KMS-11 (cell line): ENCODE measurements around the gene ARID1B.

Source experiments
- H2AFZ ChIP-seq: fragments of 200-600 bp; sonication (generic); 2 replicates; pipeline ENCODE4 v1.6.1; 2016; ENCODE audit warnings: antibody characterized with exemption, mixed run types, low read depth
- H3K27ac ChIP-seq: fragments of 200-600 bp; sonication (generic); 2 replicates; pipeline ENCODE4 v1.6.1; 2016; ENCODE audit warnings: mild to moderate bottlenecking, mixed run types
- H3K27me3 ChIP-seq: fragments of 200-600 bp; sonication (generic); 2 replicates; pipeline ENCODE4 v1.6.1; 2017; ENCODE audit warnings: mild to moderate bottlenecking, low read depth, mixed run types, moderate library complexity; ENCODE audit not compliant: insufficient read depth
- H3K36me3 ChIP-seq: fragments of 200-600 bp; sonication (generic); 2 replicates; pipeline ENCODE4 v1.6.1; 2017; ENCODE audit warnings: mild to moderate bottlenecking, mixed run types; ENCODE audit not compliant: insufficient read depth
- H3K4me1 ChIP-seq: fragments of 200-600 bp; sonication (generic); 2 replicates; pipeline ENCODE4 v1.6.1; 2016; ENCODE audit warnings: mild to moderate bottlenecking, low read depth, mixed run types; ENCODE audit not compliant: poor library complexity, severe bottlenecking
- H3K4me2 ChIP-seq: fragments of 200-600 bp; sonication (generic); 2 replicates; pipeline ENCODE4 v1.7.0; 2016; ENCODE audit warnings: mild to moderate bottlenecking, mixed run types
- H3K4me3 ChIP-seq: fragments of 200-600 bp; sonication (generic); IDR thresholded peaks from 2 replicates; pipeline ENCODE4 v1.6.1; 2017; ENCODE audit warnings: low read depth, low read length, mixed read lengths; ENCODE audit not compliant: insufficient read depth
- H3K79me2 ChIP-seq: fragments of 200-600 bp; sonication (generic); 2 replicates; pipeline ENCODE4 v1.6.1; 2016; ENCODE audit warnings: low read depth, mixed run types; ENCODE audit not compliant: insufficient read depth
- H3K9ac ChIP-seq: fragments of 200-600 bp; sonication (generic); 2 replicates; pipeline ENCODE4 v1.6.1; 2016; ENCODE audit warnings: mild to moderate bottlenecking, mixed run types
- H4K20me1 ChIP-seq: fragments of 200-600 bp; sonication (generic); 2 replicates; pipeline ENCODE4 v1.6.1; 2016; ENCODE audit warnings: mild to moderate bottlenecking, mixed run types; ENCODE audit not compliant: insufficient read depth
- TF ChIP-seq, protein P1 (sequence below): fragments of 200-600 bp; sonication (generic); conservative IDR thresholded peaks from 2 replicates; pipeline ENCODE4 v1.6.1; 2017; ENCODE audit warnings: low read depth, mild to moderate bottlenecking, antibody characterized with exemption, low read length, moderate library complexity, mixed read lengths

Gene ARID1B

DNA sequence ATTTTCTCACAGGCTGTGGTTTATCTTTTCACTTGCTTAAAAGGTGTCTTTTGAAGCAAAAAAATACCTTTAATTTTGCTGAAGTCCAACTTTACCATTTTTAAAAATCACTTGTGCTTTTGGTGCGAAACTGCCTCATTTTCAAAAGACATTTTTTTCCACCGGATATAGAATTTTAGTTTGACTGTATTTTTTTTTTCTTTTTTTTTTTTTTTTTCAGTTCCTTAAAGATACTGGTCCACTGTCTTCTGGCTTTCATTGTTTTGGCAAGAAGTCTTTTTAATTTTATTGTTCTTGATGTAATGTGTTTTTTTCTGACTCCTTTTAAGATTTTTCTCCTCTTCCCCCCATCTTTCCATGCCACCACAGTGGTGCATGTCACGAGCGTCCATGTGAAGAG lies 198.2 kb downstream of the ARID1B start:
- no peak overlapping the region for H2AFZ ChIP-seq
- H4K20me1 ChIP-seq, result no peaks in the 10 kb centered on the region
- no peaks in the 10 kb centered on the region for H3K27me3 ChIP-seq
- peak overlapping the region; percentile 68 for H3K4me2 ChIP-seq
- H3K27ac ChIP-seq, result peak overlapping the region; percentile 92
- H3K9ac ChIP-seq, result peak overlapping the region; percentile 88; the same call in 1 of the 2 replicates
- TF ChIP-seq, protein P1, sequence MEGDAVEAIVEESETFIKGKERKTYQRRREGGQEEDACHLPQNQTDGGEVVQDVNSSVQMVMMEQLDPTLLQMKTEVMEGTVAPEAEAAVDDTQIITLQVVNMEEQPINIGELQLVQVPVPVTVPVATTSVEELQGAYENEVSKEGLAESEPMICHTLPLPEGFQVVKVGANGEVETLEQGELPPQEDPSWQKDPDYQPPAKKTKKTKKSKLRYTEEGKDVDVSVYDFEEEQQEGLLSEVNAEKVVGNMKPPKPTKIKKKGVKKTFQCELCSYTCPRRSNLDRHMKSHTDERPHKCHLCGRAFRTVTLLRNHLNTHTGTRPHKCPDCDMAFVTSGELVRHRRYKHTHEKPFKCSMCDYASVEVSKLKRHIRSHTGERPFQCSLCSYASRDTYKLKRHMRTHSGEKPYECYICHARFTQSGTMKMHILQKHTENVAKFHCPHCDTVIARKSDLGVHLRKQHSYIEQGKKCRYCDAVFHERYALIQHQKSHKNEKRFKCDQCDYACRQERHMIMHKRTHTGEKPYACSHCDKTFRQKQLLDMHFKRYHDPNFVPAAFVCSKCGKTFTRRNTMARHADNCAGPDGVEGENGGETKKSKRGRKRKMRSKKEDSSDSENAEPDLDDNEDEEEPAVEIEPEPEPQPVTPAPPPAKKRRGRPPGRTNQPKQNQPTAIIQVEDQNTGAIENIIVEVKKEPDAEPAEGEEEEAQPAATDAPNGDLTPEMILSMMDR, result no peak
- H3K79me2 ChIP-seq, result peaks cover 81% of the 10 kb centered on the region
- no peaks in the 10 kb centered on the region for H3K36me3 ChIP-seq
- H3K4me3 ChIP-seq, result no peak overlapping the region
- peaks cover 51% of the 10 kb centered on the region for H3K4me1 ChIP-seq

DNA sequence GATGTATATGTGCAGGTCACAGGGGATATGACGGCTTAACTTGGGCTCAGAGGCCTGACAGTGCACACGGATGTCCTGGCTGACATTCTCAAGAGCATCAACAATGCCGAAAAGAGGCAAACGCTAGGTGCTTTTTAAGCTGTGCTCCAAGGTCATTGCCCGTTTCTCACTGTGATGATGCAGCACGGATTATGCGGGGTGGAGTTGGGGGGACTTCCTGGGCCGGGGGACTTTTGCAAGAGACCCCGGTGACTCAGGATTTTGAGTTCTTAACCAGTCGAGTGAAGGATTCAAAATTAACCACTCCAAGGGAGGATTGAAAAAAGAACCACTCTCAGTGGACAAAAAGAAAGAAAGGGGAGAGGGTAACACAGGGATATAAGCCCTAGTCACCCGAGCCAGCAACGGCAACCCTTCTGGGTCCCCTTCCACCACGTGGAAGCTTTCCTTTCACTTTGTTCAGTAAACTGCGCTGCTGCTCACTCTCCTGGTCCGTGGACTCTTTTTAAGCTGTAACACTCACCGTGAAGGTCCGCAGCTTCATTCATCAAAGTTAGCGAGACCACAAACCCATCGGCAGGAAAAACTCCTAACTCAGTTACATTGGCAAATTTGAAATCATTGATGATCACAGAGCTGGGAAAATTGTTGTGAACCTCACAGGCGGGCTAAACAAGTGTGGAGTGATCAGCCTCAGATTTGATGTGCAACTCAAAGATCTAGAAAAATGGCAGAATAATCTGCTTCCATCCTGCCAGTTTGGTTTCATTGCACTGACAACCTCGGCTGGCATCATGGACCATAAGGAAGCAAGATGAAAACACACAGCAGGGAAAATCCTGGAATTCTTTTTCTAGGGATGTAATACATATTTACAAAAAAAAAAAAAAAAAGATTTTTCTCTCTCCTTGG lies 199.3 kb downstream of the ARID1B start:
- H3K27ac ChIP-seq, result peak overlapping the region; percentile 92
- peaks cover 85% of the 10 kb centered on the region for H3K79me2 ChIP-seq
- no peaks in the 10 kb centered on the region for H3K36me3 ChIP-seq
- H3K4me3 ChIP-seq, result no peak overlapping the region
- TF ChIP-seq, protein P1, result no peak
- H3K9ac ChIP-seq, result peak overlapping the region; percentile 88
- H2AFZ ChIP-seq, result peak overlapping the region; percentile 50
- H3K27me3 ChIP-seq, result no peaks in the 10 kb centered on the region
- peaks cover 53% of the 10 kb centered on the region for H3K4me1 ChIP-seq
- no peaks in the 10 kb centered on the region for H4K20me1 ChIP-seq
- H3K4me2 ChIP-seq, result peak overlapping the region; percentile 68

DNA sequence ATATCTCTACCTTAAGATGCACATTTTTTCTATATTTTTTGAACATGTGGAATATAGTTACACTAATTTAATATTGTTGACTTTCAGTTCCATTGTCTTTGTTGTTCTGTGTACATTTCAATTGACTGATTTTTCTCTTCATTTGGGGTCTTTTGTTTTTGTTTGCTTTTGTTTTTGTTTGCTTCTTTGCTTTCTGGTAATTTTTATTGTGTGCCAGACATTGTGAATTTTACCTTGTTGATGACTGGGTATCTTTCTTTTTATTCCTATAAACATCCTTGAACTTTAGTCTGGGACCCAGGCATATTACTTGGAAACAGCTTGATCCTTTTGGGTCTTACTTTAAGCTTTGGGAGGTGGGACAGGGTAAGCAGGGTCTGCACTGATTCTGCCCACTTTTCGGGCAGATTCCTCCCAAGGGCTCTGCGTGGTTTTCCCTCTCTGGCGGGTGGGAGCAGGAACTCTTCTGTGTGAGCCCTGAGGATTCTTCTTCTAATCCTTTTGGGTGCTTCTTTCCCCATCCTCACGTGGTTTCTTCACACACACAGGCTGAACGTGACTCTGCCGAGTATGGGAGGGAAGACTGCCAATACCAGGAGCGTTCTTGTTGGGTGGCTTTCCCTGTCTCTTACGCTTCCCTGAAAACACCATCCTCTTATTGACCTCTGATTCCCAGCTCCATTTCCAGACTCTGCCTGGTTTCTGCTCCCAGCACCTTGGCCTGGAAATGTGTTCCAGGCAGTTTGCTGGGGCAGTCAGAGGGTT lies 200.5 kb downstream of the ARID1B start:
- Histone ChIP-seq H3K27ac (no peak overlapping the region), H3K4me3 (no peak overlapping the region), H3K27me3 (no peaks in the 10 kb centered on the region), H3K9ac (no peak overlapping the region), H2AFZ (no peak overlapping the region), H3K79me2 (peaks cover 90% of the 10 kb centered on the region), H4K20me1 (no peaks in the 10 kb centered on the region), H3K4me2 (peak overlapping the region; percentile 68; the same call in 1 of the 2 replicates), H3K36me3 (no peaks in the 10 kb centered on the region), H3K4me1 (peaks cover 53% of the 10 kb centered on the region)
- TF ChIP-seq, protein P1, result no peak

DNA sequence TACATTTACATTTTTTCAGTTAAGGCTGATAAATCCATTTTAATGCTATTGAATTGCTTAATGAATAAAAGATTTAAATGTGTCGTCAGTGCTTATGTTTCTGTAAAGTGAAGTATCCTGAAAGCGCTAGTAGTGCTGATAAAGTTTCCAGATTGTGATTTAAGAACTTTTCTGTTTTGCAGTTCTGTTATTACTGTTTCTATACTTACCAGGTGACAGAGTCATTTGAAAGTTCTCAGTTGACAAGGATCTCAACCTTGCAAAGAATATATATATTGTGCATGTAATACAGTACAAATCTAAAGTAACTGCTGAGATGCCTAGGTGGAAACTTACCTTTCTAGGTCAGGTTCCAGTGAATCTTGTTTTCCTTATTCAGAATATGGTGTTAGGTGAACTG lies 201.8 kb downstream of the ARID1B start:
- Histone ChIP-seq H3K27me3 (no peaks in the 10 kb centered on the region), H2AFZ (no peak overlapping the region), H3K36me3 (no peaks in the 10 kb centered on the region), H3K4me3 (no peak overlapping the region), H3K9ac (no peak overlapping the region), H3K27ac (no peak overlapping the region), H3K4me2 (no peak overlapping the region), H3K4me1 (peaks cover 48% of the 10 kb centered on the region), H4K20me1 (no peaks in the 10 kb centered on the region), H3K79me2 (peaks cover 92% of the 10 kb centered on the region)
- TF ChIP-seq, protein P1, result no peak
